Calu3 (cell line): ENCODE results near the gene ATF7. TPM values are rescaled to one million over a fixed set of nuclear protein-coding genes. Genes with fewer than 3 reads are reported as not detected.

Experiments
- BruUV-seq: library from RNA; stranded (reverse); fragments of 400-500 nt; replicated peaks from 2 replicates; lab custom pipeline; 2021; lab: Mats Ljungman, UMichigan
- CTCF ChIA-PET: fragments of 300-600 bp; sonication (Branson Sonifier 250); formaldehyde crosslinking; loops from one replicate; lab custom pipeline; 2022; ENCODE audit warnings: antibody characterized with exemption; lab: Charles Lee
- DNase-seq: peaks from one replicate; pipeline ENCODE4 v3.0.0; 2022
- H3K27ac Mint-ChIP-seq: one replicate; pipeline ENCODE4 v1.8.0; 2022; ENCODE audit warnings: mixed read lengths; ENCODE audit not compliant: unreplicated experiment
- H3K27me3 Mint-ChIP-seq: one replicate; pipeline ENCODE4 v1.8.0; 2022; ENCODE audit warnings: mixed read lengths; ENCODE audit not compliant: unreplicated experiment
- H3K36me3 Mint-ChIP-seq: one replicate; pipeline ENCODE4 v1.8.0; 2022; ENCODE audit warnings: mild to moderate bottlenecking, moderate library complexity, mixed read lengths; ENCODE audit not compliant: insufficient read depth, unreplicated experiment
- H3K4me1 Mint-ChIP-seq: one replicate; pipeline ENCODE4 v1.8.0; 2022; ENCODE audit warnings: mild to moderate bottlenecking, low read depth, mixed read lengths; ENCODE audit not compliant: unreplicated experiment
- H3K4me3 Mint-ChIP-seq: one replicate; pipeline ENCODE4 v1.8.0; 2022; ENCODE audit warnings: mild to moderate bottlenecking, low read depth, moderate library complexity, mixed read lengths; ENCODE audit not compliant: unreplicated experiment
- H3K9me3 Mint-ChIP-seq: one replicate; pipeline ENCODE4 v1.8.0; 2022; ENCODE audit warnings: low read depth, mixed read lengths; ENCODE audit not compliant: unreplicated experiment
- CTCF ChIP-seq: fragments of 200-600 bp; IDR thresholded peaks from one replicate; pipeline ENCODE4 v1.8.0; 2022; ENCODE audit warnings: antibody characterized with exemption; ENCODE audit not compliant: unreplicated experiment
- intact Hi-C: fragments of 100-400 bp; cut with micrococcal nuclease; formaldehyde crosslinking; loops from one replicate; pipeline ENCODE4 v1.10.0; 2022; ENCODE audit not compliant: unreplicated experiment
- total RNA-seq: library from RNA; stranded (reverse); gene quantifications from 2 replicates; pipeline ENCODE4 v1.2.3, GENCODE V29; 2022

Gene ATF7
- total RNA-seq, 1 experiment from 2014 or later = 18.0 TPM

- intact Hi-C loops = no loop called here
- Mint-ChIP-seq H3K27me3 (no peaks in the 10 kb centered on the region), H3K4me1 (no peaks in the 10 kb centered on the region), H3K36me3 (peaks cover 94% of the 10 kb centered on the region), H3K9me3 (no peaks in the 10 kb centered on the region), H3K27ac (no peak overlapping the region), H3K4me3 (no peak overlapping the region)
- CTCF ChIA-PET = no interaction called here
- no peak for TF ChIP-seq CTCF
- no TSS peak for BruUV-seq
- DNase-seq = no peak
Measured at GRCh38 chr12:53467082-53467481, 159.1 kb downstream of the ATF7 start.

GRCh38 chr12:53466640-53467039, 159.5 kb downstream of the ATF7 start:
- Mint-ChIP-seq H3K4me1 (no peaks in the 10 kb centered on the region), H3K27me3 (no peaks in the 10 kb centered on the region), H3K4me3 (no peak overlapping the region), H3K27ac (no peak overlapping the region), H3K9me3 (no peaks in the 10 kb centered on the region), H3K36me3 (peaks cover 90% of the 10 kb centered on the region)
- CTCF ChIA-PET = no interaction called here
- no peak for DNase-seq
- intact Hi-C loops = no loop called here
- BruUV-seq = no TSS peak
- TF ChIP-seq CTCF = no peak

DNA sequence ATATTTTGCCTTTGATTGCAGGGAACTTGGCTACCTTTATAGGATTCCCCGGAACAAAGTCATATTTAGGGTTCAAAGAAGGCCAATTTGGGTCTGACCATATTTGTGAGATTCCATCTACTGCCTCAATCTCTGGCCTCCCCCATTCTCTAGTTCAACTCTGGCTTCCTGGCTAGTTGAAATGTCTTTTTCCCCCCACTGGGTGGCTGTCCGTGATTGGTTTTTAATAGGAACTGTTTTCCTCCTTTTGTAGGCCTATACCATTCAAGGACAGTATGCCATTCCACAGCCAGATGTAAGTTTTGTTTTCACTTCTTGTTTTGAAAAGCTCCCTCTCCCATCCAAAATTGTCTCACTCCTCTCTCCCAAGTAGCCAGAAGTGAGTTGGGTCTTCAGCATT, 160.5 kb downstream of the ATF7 start:
- no peaks in the 10 kb centered on the region for H3K9me3 Mint-ChIP-seq
- TF ChIP-seq CTCF = no peak
- H3K27ac Mint-ChIP-seq = no peak overlapping the region
- H3K4me1 Mint-ChIP-seq = peaks cover 3% of the 10 kb centered on the region
- BruUV-seq = no TSS peak
- intact Hi-C loops = no loop called here
- CTCF ChIA-PET = no interaction called here
- no peak for DNase-seq
- H3K4me3 Mint-ChIP-seq = no peak overlapping the region
- H3K36me3 Mint-ChIP-seq = peaks cover 91% of the 10 kb centered on the region
- H3K27me3 Mint-ChIP-seq = no peaks in the 10 kb centered on the region

DNA sequence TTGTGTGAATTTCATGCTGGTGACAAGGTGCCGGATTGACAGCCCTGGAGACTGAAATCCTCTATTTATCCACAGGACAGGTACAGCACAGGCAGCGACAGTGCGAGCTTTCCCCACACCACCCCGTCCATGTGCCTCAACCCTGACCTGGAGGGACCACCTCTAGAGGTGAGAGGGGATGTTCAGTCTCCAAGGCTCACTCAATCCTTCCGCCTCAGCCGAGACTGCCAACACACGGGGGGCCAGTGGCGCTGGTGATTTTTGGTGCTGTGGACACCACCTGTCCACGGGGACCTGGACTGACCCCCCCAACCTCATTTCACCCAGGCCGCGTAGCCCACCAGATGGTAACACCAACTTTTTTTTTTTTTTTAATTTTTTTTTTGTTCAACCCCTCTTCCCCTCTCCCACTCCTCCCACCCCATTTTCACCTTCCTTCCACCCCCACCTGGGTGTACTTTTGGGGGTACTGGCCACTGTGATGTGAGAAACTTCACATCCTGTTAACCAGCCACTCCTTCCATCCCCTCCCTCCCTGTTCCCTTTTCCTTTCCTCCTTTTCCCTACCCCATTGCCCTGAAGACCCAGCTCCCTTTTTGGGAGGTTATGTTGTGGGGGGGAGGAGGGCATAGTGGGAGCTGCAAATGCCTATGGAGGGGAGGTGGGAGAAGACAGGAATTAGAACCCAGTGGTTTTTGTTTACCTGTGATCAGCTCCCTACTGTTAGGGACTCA, 161.3 kb downstream of the ATF7 start:
- Mint-ChIP-seq H3K27ac (no peak overlapping the region), H3K4me1 (peaks cover 8% of the 10 kb centered on the region), H3K36me3 (peaks cover 92% of the 10 kb centered on the region), H3K27me3 (no peaks in the 10 kb centered on the region), H3K4me3 (no peak overlapping the region), H3K9me3 (no peaks in the 10 kb centered on the region)
- intact Hi-C loops = no loop called here
- DNase-seq = no peak
- CTCF ChIA-PET = interaction anchor here (0.7 kb wide), 1 partner anchor 40 kb away, joined by 11 read pairs; no protein-coding TSS in a partner anchor
- TF ChIP-seq CTCF = no peak
- BruUV-seq = no TSS peak
